Body of pancreas (tissue), 4 donors: ENCODE measurements around the gene BMPR2.

Source experiments
- CTCF ChIP-seq, 7 experiments: fragments of 450-650 bp in 4 of 7; fragments of 200-600 bp in 3 of 7; sonication (generic) in 3 of 7; IDR thresholded peaks; one replicate each; pipeline ENCODE4 v1.5.1; 2016 to 2019; ENCODE audit warnings: antibody characterized with exemption in 7 of 7
- POLR2A ChIP-seq, 3 donors: fragments of 450-650 bp; IDR thresholded peaks; one replicate each; pipeline ENCODE4 v1.6.1; 2016; ENCODE audit warnings: antibody characterized with exemption in 3 of 3, mild to moderate bottlenecking in 2 of 3

- TF ChIP-seq CTCF (IDR thresholded peaks at IDR 0.05) (no peak), POLR2A (IDR thresholded peaks at IDR 0.05) (no peak)
These were observed 153.3 kb downstream of the BMPR2 start for GRCh38 chr2:202529389-202529788.
